Osteoblast (primary cell): ENCODE results near the gene ZNF595. TPM values are rescaled to one million over a fixed set of nuclear protein-coding genes. Genes with fewer than 3 reads are reported as not detected.
"Not testable (repeated sequence)": the region's sequence is repeated elsewhere in the genome, so short reads cannot be mapped to it uniquely, and the experiment has no call there.

Experiments
- DNase-seq: peaks from one replicate; pipeline ENCODE4 v3.0.0; 2011; ENCODE audit warnings: low spot score, mixed read lengths; ENCODE audit not compliant: insufficient read length; ENCODE audit errors: missing footprints
- H2AFZ ChIP-seq: 2 replicates; pipeline ENCODE4 v1.6.0; 2011; ENCODE audit warnings: mild to moderate bottlenecking, low read length
- H3K27ac ChIP-seq: 2 replicates; pipeline ENCODE4 v1.5.1; 2011; ENCODE audit warnings: mild to moderate bottlenecking, low read depth, low read length, moderate library complexity
- H3K27me3 ChIP-seq: 2 replicates; pipeline ENCODE4 v1.6.0; 2012; ENCODE audit warnings: mild to moderate bottlenecking, control low read depth, inconsistent platforms, low read length, moderate library complexity; ENCODE audit not compliant: insufficient read depth
- H3K36me3 ChIP-seq: 2 replicates; pipeline ENCODE4 v1.5.1; 2011; ENCODE audit warnings: mild to moderate bottlenecking, low read length, control low read depth, moderate library complexity; ENCODE audit not compliant: insufficient read depth
- H3K4me1 ChIP-seq: 2 replicates; pipeline ENCODE4 v1.5.1; 2011; ENCODE audit warnings: mild to moderate bottlenecking, low read length, control low read depth, moderate library complexity; ENCODE audit not compliant: insufficient read depth
- H3K4me2 ChIP-seq: 2 replicates; pipeline ENCODE4 v1.6.0; 2011; ENCODE audit warnings: mild to moderate bottlenecking, low read length; ENCODE audit not compliant: insufficient read depth
- H3K4me3 ChIP-seq: fragments of 200-600 bp; sonication (generic); 3 replicates; pipeline ENCODE4 v1.5.1; 2012; ENCODE audit warnings: mild to moderate bottlenecking, low read length, inconsistent platforms; ENCODE audit not compliant: insufficient read depth
- H3K79me2 ChIP-seq: 2 replicates; pipeline ENCODE4 v1.6.0; 2012; ENCODE audit warnings: mild to moderate bottlenecking, low read length, control low read depth, inconsistent platforms; ENCODE audit not compliant: insufficient read depth
- H3K9me3 ChIP-seq: 2 replicates; pipeline ENCODE4 v1.5.1; 2011; ENCODE audit warnings: low read depth, low read length, control low read depth
- H4K20me1 ChIP-seq: 2 replicates; pipeline ENCODE4 v1.6.0; 2012; ENCODE audit warnings: mild to moderate bottlenecking, low read length, control low read depth; ENCODE audit not compliant: insufficient read depth
- total RNA-seq: library from RNA; depleted of rRNA; stranded (reverse); fragments of >200 nt; gene quantifications from 2 replicates; pipeline ENCODE4 v1.2.3, GENCODE V29; 2012

ZNF595 gene
- total RNA-seq, 1 donor: 11.9 TPM

- H3K27ac ChIP-seq, H4K20me1 ChIP-seq, H3K9me3 ChIP-seq, H2AFZ ChIP-seq, H3K27me3 ChIP-seq, H3K4me2 ChIP-seq, DNase-seq, H3K4me1 ChIP-seq, H3K79me2 ChIP-seq, H3K36me3 ChIP-seq, H3K4me3 ChIP-seq: not testable (repeated sequence)
Observed at GRCh38 chr4:24359-24758, 28.8 kb upstream of the ZNF595 start.

GRCh38 chr4:27501-27900 is 25.6 kb upstream of the ZNF595 start:
- H4K20me1 ChIP-seq, H2AFZ ChIP-seq, H3K4me1 ChIP-seq, DNase-seq, H3K27ac ChIP-seq, H3K27me3 ChIP-seq, H3K9me3 ChIP-seq, H3K36me3 ChIP-seq, H3K4me2 ChIP-seq, H3K79me2 ChIP-seq, H3K4me3 ChIP-seq: not testable (repeated sequence)

GRCh38 chr4:28767-29542 is 24.2 kb upstream of the ZNF595 start:
- not testable (repeated sequence) for DNase-seq, H3K4me2 ChIP-seq, H3K4me3 ChIP-seq, H2AFZ ChIP-seq, H3K27ac ChIP-seq, H4K20me1 ChIP-seq, H3K9me3 ChIP-seq, H3K27me3 ChIP-seq, H3K4me1 ChIP-seq, H3K36me3 ChIP-seq, H3K79me2 ChIP-seq

GRCh38 chr4:33314-33713 is 19.8 kb upstream of the ZNF595 start:
- H3K4me2 ChIP-seq, H3K4me3 ChIP-seq, H3K4me1 ChIP-seq, H3K27ac ChIP-seq, DNase-seq, H3K27me3 ChIP-seq, H2AFZ ChIP-seq, H3K79me2 ChIP-seq, H3K36me3 ChIP-seq, H4K20me1 ChIP-seq, H3K9me3 ChIP-seq: not testable (repeated sequence)

GRCh38 chr4:36559-37415 is 16.3 kb upstream of the ZNF595 start:
- H4K20me1 ChIP-seq, H3K36me3 ChIP-seq, H3K27me3 ChIP-seq, H3K4me2 ChIP-seq, H3K4me1 ChIP-seq, H3K4me3 ChIP-seq, DNase-seq, H3K79me2 ChIP-seq, H3K27ac ChIP-seq, H3K9me3 ChIP-seq, H2AFZ ChIP-seq: not testable (repeated sequence)

GRCh38 chr4:38202-38601 is 14.9 kb upstream of the ZNF595 start:
- H4K20me1 ChIP-seq, H3K27ac ChIP-seq, H2AFZ ChIP-seq, H3K4me3 ChIP-seq, DNase-seq, H3K36me3 ChIP-seq, H3K79me2 ChIP-seq, H3K4me2 ChIP-seq, H3K9me3 ChIP-seq, H3K4me1 ChIP-seq, H3K27me3 ChIP-seq: not testable (repeated sequence)

- not testable (repeated sequence) for H3K36me3 ChIP-seq, H3K4me1 ChIP-seq, DNase-seq, H4K20me1 ChIP-seq, H3K4me2 ChIP-seq, H3K27ac ChIP-seq, H3K4me3 ChIP-seq, H3K27me3 ChIP-seq, H3K9me3 ChIP-seq, H3K79me2 ChIP-seq, H2AFZ ChIP-seq
Observed at GRCh38 chr4:43375-43774, 9.7 kb upstream of the ZNF595 start.

GRCh38 chr4:51253-51652 is 1.9 kb upstream of the ZNF595 start:
- not testable (repeated sequence) for H3K36me3 ChIP-seq, H2AFZ ChIP-seq, H3K27me3 ChIP-seq, DNase-seq, H4K20me1 ChIP-seq, H3K4me1 ChIP-seq, H3K4me2 ChIP-seq, H3K27ac ChIP-seq, H3K79me2 ChIP-seq, H3K9me3 ChIP-seq, H3K4me3 ChIP-seq
